Neural cell (in vitro differentiated cells): ENCODE results near the gene TTC39C. TPM values are rescaled to one million over a fixed set of nuclear protein-coding genes. Genes with fewer than 3 reads are reported as not detected.

ENCODE experiments used
- H2AFZ ChIP-seq: fragments of 200-600, 300-800 bp; sonication (generic), shearing (Covaris generic); 2 replicates; pipeline ENCODE4 v1.6.0; 2014; ENCODE audit warnings: low read depth, mild to moderate bottlenecking, antibody characterized with exemption, low read length, moderate library complexity
- H3F3A ChIP-seq: fragments of 200-600 bp; shearing (Covaris generic); 2 replicates; pipeline ENCODE4 v1.6.1; 2016; ENCODE audit warnings: mild to moderate bottlenecking, moderate library complexity, mixed read lengths, antibody characterized with exemption, low read length; ENCODE audit not compliant: insufficient read depth, poor library complexity, severe bottlenecking
- H3K27ac ChIP-seq: fragments of 200-600, 300-800 bp; sonication (generic), shearing (Covaris generic); 2 replicates; pipeline ENCODE4 v1.5.1; 2014; ENCODE audit warnings: mild to moderate bottlenecking, low read length, moderate library complexity
- H3K27me3 ChIP-seq: fragments of 300-800, 200-600 bp; sonication (generic), shearing (Covaris generic); 2 replicates; pipeline ENCODE4 v1.6.0; 2014; ENCODE audit warnings: mild to moderate bottlenecking, low read depth, low read length, moderate library complexity; ENCODE audit not compliant: insufficient read depth
- H3K36me3 ChIP-seq: fragments of 300-800, 200-600 bp; sonication (generic), shearing (Covaris generic); 2 replicates; pipeline ENCODE4 v1.5.1; 2014; ENCODE audit warnings: mild to moderate bottlenecking, antibody characterized with exemption, low read length, moderate library complexity; ENCODE audit not compliant: insufficient read depth
- H3K4me2 ChIP-seq: fragments of 300-800, 200-600 bp; sonication (generic), shearing (Covaris generic); 2 replicates; pipeline ENCODE4 v1.6.0; 2014; ENCODE audit warnings: mild to moderate bottlenecking, low read length
- H3K4me3 ChIP-seq: fragments of 300-800, 200-600 bp; sonication (generic), shearing (Covaris generic); 2 replicates; pipeline ENCODE4 v1.5.1; 2014; ENCODE audit warnings: mild to moderate bottlenecking, low read length, moderate library complexity
- H3K79me2 ChIP-seq: fragments of 200-600 bp; shearing (Covaris generic); replicated peaks from 2 replicates; pipeline ENCODE4 v1.6.0; 2014; ENCODE audit warnings: mild to moderate bottlenecking, low read length, moderate library complexity; ENCODE audit not compliant: insufficient read depth
- H3K9ac ChIP-seq: fragments of 300-800, 200-600 bp; sonication (generic), shearing (Covaris generic); 2 replicates; pipeline ENCODE4 v1.6.1; 2016; ENCODE audit warnings: mild to moderate bottlenecking, low read length, mixed read lengths
- H3K9me2 ChIP-seq: fragments of 200-600 bp; shearing (Covaris generic); 2 replicates; pipeline ENCODE4 v1.6.1; 2016; ENCODE audit warnings: mild to moderate bottlenecking, low read length, mixed read lengths; ENCODE audit not compliant: insufficient read depth
- H3K9me3 ChIP-seq: fragments of 200-600, 300-800 bp; sonication (generic), shearing (Covaris generic); 2 replicates; pipeline ENCODE4 v1.6.1; 2016; ENCODE audit warnings: mild to moderate bottlenecking, mixed run types, low read length, moderate library complexity, mixed read lengths
- H4K20me1 ChIP-seq: fragments of 200-600 bp; shearing (Covaris generic); 2 replicates; pipeline ENCODE4 v1.6.1; 2016; ENCODE audit warnings: mild to moderate bottlenecking, mixed run types; ENCODE audit not compliant: insufficient read depth
- EP300 ChIP-seq: fragments of 450-650 bp; conservative IDR thresholded peaks from 2 replicates; pipeline ENCODE4 v1.6.1; 2014; ENCODE audit warnings: antibody characterized with exemption, mild to moderate bottlenecking, moderate library complexity; ENCODE audit not compliant: poor library complexity, severe bottlenecking
- EZH2 ChIP-seq: fragments of 200-600, 300-800 bp; shearing (Covaris generic), sonication (generic); IDR thresholded peaks from 2 replicates; pipeline ENCODE4 v1.6.1; 2014; ENCODE audit warnings: antibody characterized with exemption, low read length, borderline replicate concordance, mild to moderate bottlenecking; ENCODE audit not compliant: insufficient read depth, poor library complexity, severe bottlenecking
- MXI1 ChIP-seq: fragments of 450-650 bp; conservative IDR thresholded peaks from 2 replicates; pipeline ENCODE4 v1.6.1; 2014; ENCODE audit warnings: antibody characterized with exemption, mild to moderate bottlenecking; ENCODE audit not compliant: poor library complexity, severe bottlenecking
- POLR2AphosphoS5 ChIP-seq: IDR thresholded peaks from 2 replicates; pipeline ENCODE4 v1.6.1; 2012
- RAD21 ChIP-seq: fragments of 450-650 bp; conservative IDR thresholded peaks from 2 replicates; pipeline ENCODE4 v1.6.1; 2014; ENCODE audit warnings: antibody characterized with exemption, mild to moderate bottlenecking, moderate library complexity
- SMC3 ChIP-seq: fragments of 450-650 bp; conservative IDR thresholded peaks from 2 replicates; pipeline ENCODE4 v1.6.1; 2014; ENCODE audit warnings: antibody characterized with exemption, mild to moderate bottlenecking, moderate library complexity; ENCODE audit not compliant: poor library complexity
- TAF1 ChIP-seq: IDR thresholded peaks from 2 replicates; pipeline ENCODE4 v1.6.1; 2012; ENCODE audit warnings: low read depth
- polyA plus RNA-seq: library from polyadenylated mRNA; depleted of rRNA; stranded (reverse); fragments of >200 nt; gene quantifications from 2 replicates; pipeline ENCODE4 v1.2.3, GENCODE V29; 2014
- TF ChIP-seq, protein P1 (sequence below): fragments of 450-650 bp; IDR thresholded peaks from 2 replicates; pipeline ENCODE4 v1.5.1; 2014; ENCODE audit warnings: antibody characterized with exemption, mild to moderate bottlenecking, moderate library complexity; ENCODE audit not compliant: poor library complexity, severe bottlenecking
- TF ChIP-seq, protein P2 (sequence below): IDR thresholded peaks from 2 replicates; pipeline ENCODE4 v1.6.1; 2012; ENCODE audit warnings: borderline replicate concordance

Gene TTC39C
- polyA plus RNA-seq, 1 donor from 2014 or later, result 19.9 TPM

DNA sequence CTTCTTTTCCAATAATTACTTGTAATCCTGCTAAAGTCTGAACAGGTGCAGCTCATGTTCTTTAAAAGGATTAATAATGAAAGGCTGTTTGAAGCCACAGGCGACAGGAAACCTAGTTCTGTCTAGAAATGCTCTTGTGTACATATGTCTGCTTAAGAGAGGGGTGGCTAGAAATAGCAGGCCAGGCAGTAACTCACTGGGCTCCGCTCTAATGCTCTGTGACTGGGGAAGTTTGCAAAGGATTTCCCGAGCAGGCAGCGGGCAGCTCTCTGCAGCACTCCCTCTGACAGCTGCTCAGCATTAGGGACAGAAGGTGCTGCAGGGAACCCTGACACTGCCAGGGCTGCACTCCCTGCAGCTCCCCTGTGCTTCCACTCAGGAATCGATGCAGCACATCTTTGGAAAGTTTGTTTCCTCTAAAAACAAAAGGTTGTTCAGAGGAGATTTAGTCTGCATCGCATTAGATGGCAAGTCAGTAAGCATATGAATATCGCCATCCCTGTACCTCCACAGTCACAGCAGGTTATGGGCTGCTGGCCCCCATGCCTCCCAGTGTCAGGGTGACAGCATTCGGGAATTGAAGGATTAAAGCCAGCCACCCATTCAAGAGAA is 33.1 kb upstream of the TTC39C start:
- no peak overlapping the region for H3K4me3 ChIP-seq
- no peak overlapping the region for H3K4me2 ChIP-seq
- no peaks in the 10 kb centered on the region for H3K27me3 ChIP-seq
- H3F3A ChIP-seq, result no peaks in the 10 kb centered on the region
- no peak overlapping the region for H3K27ac ChIP-seq
- no peak overlapping the region for H3K9ac ChIP-seq
- H3K9me2 ChIP-seq, result no peaks in the 10 kb centered on the region
- H3K36me3 ChIP-seq, result no peaks in the 10 kb centered on the region
- H3K9me3 ChIP-seq, result no peaks in the 10 kb centered on the region
- TF ChIP-seq EZH2, result no peak
- no peak for TF ChIP-seq TAF1
- no peak for TF ChIP-seq EP300
- TF ChIP-seq, protein P1, sequence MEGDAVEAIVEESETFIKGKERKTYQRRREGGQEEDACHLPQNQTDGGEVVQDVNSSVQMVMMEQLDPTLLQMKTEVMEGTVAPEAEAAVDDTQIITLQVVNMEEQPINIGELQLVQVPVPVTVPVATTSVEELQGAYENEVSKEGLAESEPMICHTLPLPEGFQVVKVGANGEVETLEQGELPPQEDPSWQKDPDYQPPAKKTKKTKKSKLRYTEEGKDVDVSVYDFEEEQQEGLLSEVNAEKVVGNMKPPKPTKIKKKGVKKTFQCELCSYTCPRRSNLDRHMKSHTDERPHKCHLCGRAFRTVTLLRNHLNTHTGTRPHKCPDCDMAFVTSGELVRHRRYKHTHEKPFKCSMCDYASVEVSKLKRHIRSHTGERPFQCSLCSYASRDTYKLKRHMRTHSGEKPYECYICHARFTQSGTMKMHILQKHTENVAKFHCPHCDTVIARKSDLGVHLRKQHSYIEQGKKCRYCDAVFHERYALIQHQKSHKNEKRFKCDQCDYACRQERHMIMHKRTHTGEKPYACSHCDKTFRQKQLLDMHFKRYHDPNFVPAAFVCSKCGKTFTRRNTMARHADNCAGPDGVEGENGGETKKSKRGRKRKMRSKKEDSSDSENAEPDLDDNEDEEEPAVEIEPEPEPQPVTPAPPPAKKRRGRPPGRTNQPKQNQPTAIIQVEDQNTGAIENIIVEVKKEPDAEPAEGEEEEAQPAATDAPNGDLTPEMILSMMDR, result no peak
- no peak for TF ChIP-seq RAD21
- no peak for TF ChIP-seq POLR2AphosphoS5
- no peak for TF ChIP-seq MXI1
- TF ChIP-seq, protein P2, sequence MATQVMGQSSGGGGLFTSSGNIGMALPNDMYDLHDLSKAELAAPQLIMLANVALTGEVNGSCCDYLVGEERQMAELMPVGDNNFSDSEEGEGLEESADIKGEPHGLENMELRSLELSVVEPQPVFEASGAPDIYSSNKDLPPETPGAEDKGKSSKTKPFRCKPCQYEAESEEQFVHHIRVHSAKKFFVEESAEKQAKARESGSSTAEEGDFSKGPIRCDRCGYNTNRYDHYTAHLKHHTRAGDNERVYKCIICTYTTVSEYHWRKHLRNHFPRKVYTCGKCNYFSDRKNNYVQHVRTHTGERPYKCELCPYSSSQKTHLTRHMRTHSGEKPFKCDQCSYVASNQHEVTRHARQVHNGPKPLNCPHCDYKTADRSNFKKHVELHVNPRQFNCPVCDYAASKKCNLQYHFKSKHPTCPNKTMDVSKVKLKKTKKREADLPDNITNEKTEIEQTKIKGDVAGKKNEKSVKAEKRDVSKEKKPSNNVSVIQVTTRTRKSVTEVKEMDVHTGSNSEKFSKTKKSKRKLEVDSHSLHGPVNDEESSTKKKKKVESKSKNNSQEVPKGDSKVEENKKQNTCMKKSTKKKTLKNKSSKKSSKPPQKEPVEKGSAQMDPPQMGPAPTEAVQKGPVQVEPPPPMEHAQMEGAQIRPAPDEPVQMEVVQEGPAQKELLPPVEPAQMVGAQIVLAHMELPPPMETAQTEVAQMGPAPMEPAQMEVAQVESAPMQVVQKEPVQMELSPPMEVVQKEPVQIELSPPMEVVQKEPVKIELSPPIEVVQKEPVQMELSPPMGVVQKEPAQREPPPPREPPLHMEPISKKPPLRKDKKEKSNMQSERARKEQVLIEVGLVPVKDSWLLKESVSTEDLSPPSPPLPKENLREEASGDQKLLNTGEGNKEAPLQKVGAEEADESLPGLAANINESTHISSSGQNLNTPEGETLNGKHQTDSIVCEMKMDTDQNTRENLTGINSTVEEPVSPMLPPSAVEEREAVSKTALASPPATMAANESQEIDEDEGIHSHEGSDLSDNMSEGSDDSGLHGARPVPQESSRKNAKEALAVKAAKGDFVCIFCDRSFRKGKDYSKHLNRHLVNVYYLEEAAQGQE, result no peak
- TF ChIP-seq SMC3, result no peak
- no peaks in the 10 kb centered on the region for H3K79me2 ChIP-seq
- H4K20me1 ChIP-seq, result no peaks in the 10 kb centered on the region
- no peak overlapping the region for H2AFZ ChIP-seq

DNA sequence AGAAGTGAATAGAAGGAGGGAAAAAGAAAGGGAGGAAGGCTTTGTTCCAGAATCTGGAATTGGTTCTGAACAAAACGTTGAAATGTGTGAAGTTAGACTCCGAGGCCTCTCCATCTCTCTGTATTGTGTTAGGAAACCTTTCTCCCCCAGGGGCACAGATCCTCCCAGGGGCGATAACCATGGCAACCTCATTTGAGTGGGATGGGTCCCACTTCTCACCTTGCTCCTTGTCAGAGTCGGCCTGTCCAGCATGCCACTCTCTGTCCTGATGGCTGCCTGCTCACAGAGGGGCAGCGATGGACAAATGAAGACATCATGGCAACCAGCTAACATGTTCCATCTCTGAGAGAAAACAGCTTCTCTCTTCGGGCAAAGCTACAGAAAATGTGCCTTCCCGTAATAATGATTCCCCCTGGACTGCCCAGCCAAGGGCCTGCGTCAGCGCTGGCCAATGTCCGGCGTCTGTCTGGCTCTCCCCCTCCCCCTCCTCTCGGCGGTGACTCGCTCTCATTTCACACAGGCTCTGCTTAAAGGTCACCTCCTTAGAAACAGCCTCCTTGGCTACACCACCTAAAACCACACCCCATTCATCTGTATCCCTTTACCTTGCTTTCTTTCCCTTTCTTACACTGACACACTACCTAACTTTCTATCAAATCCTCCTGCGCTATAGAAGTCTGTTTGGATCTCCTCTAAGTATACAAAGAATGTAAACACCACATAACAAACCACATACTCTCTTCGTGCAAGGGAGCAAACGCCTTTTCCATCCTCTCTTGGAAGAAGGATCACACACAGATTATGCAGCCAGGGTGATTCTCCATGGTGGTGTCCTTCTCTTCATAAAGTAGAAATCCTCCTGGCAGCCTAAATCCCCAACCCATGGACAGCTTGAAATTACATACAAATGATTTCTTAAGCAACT is 32.1 kb upstream of the TTC39C start:
- TF ChIP-seq RAD21 (no peak), EZH2 (no peak), POLR2AphosphoS5 (no peak), SMC3 (no peak), MXI1 (no peak), EP300 (no peak), TAF1 (no peak)
- TF ChIP-seq, protein P2, result no peak
- TF ChIP-seq, protein P1, result no peak
- Histone ChIP-seq H3K9me2 (no peaks in the 10 kb centered on the region), H2AFZ (no peak overlapping the region), H3K27ac (no peak overlapping the region), H3K36me3 (no peaks in the 10 kb centered on the region), H4K20me1 (no peaks in the 10 kb centered on the region), H3K9me3 (no peaks in the 10 kb centered on the region), H3K4me3 (no peak overlapping the region), H3F3A (no peaks in the 10 kb centered on the region), H3K4me2 (no peak overlapping the region), H3K79me2 (no peaks in the 10 kb centered on the region), H3K9ac (no peak overlapping the region), H3K27me3 (no peaks in the 10 kb centered on the region)
